Prostate gland (tissue), 2 donors: ENCODE measurements around the gene GPHA2.

ENCODE experiments used
- POLR2A ChIP-seq: fragments of 450-650 bp; IDR thresholded peaks from one replicate; pipeline ENCODE4 v1.6.1; 2016; ENCODE audit warnings: antibody characterized with exemption, mild to moderate bottlenecking
- POLR2AphosphoS5 ChIP-seq: sonication (generic); formaldehyde crosslinking; IDR thresholded peaks from one replicate; pipeline ENCODE4 v1.6.1; 2017; ENCODE audit warnings: antibody characterized with exemption
- TF ChIP-seq, protein P1 (sequence below), 4 experiments: fragments of 200-600 bp in 2 of 4; fragments of 450-650 bp in 2 of 4; sonication (generic) in 2 of 4; IDR thresholded peaks; 1 replicate in 3 of 4; 2 replicates in 1 of 4; pipeline ENCODE4 v1.5.1; 2016 to 2019; ENCODE audit warnings: antibody characterized with exemption in 4 of 4, mild to moderate bottlenecking in 2 of 4, moderate library complexity in 2 of 4

DNA sequence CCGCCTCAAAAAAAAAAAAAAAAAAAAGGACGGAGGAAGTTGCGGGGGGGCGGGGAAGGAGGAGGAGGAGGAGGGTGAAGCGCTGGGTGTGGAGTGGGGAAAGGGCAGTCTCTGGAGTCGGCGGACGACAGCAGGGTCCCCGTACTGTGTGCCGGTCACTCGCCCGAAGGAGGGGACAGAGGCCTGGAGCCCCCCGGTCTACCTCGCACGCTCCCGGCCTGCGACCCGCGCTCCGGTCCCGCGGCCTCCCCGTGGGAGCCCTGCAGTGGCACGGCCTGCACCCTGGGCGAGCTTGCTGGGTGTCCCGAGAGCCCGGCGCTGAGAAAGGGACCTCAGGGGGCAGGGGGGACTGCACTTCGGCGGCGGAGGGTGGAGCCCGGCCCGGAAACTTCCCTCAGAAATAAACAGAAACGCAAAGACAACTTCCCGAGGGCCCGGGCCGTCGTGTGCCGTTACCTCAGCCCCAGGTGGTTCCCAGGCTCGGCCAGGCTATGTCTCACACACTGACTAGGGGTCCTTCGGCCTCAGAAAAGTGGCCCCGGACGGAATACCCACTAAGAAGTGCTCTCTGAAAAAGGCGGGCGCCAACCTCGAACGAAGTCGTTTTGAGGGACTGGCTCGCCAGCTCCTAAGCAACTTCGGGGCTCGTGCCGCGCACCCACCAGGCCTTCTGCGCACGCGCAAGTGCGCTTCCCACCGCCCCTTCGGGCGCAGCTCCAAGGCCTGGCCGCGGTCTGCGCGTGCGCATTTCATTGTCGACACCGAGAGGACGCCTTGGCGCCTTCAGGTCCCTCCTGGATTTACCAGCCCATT is 35.9 kb upstream of the GPHA2 start, which contains the start of gene MAJIN:
- TF ChIP-seq POLR2A (no peak), POLR2AphosphoS5 (peak; percentile 88)
- TF ChIP-seq, protein P1, sequence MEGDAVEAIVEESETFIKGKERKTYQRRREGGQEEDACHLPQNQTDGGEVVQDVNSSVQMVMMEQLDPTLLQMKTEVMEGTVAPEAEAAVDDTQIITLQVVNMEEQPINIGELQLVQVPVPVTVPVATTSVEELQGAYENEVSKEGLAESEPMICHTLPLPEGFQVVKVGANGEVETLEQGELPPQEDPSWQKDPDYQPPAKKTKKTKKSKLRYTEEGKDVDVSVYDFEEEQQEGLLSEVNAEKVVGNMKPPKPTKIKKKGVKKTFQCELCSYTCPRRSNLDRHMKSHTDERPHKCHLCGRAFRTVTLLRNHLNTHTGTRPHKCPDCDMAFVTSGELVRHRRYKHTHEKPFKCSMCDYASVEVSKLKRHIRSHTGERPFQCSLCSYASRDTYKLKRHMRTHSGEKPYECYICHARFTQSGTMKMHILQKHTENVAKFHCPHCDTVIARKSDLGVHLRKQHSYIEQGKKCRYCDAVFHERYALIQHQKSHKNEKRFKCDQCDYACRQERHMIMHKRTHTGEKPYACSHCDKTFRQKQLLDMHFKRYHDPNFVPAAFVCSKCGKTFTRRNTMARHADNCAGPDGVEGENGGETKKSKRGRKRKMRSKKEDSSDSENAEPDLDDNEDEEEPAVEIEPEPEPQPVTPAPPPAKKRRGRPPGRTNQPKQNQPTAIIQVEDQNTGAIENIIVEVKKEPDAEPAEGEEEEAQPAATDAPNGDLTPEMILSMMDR (IDR thresholded peaks at IDR 0.05), result no peak
